T47D (cell line): ENCODE measurements around the gene RRP1.
"Not testable (repeated sequence)": the region's sequence is repeated elsewhere in the genome, so short reads cannot be mapped to it uniquely, and the experiment has no call there.

Experiments used
- DNase-seq, 2 experiments: peaks; one replicate each; pipeline versions ENCODE4 v3.0.0 to v3.0.0-alpha.2; 2011 to 2012; ENCODE audit warnings: low read depth in 1 of 2, low spot score in 1 of 2
- JUND ChIP-seq: IDR thresholded peaks from 2 replicates; pipeline ENCODE4 v1.6.1; 2012; ENCODE audit warnings: low read depth
- in situ Hi-C: cut with HindIII; loops from 2 replicates; pipeline ENCODE4 v1.10.0; 2016; ENCODE audit warnings: low sequenced_read_pairs, low pct_unique_long_range_greater_than_20kb

RRP1 gene

DNA sequence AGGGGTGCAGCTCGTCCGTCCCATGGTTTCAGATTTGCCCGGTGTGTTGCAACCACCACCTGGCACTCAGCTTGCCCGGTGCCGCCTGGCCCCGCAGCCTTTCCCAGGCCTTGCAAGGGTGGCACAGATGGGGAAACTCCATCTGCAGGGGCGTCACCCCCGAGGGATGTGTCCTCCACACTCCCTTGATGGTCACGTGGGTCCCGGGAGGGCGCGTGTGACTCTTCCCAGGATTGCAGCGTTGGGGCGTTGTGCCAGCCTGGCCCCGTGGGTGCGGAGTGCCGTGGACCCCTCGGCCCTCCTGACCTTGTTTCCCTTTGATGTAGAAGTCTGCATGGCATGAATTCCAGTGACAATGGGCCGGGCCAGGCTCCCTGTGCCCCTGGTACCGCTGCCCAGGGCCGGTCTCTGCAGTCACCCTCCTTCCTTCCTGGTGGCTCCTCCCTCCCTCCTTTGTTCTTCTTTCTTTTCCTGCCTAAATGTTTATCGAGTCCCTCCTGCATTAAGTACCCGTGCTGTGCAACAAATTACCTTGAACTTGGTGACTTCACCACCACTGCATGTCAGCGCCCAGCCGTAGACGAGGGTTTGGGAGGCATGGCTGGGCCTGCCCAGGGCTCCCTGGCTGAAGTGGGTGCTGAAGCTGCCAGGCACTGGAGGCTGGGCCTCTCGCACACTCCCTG lies 22.9 kb downstream of the RRP1 start:
- peak; percentile 35 to 73 for DNase-seq
- in situ Hi-C loops: no loop called here
- TF ChIP-seq JUND: no peak

DNA sequence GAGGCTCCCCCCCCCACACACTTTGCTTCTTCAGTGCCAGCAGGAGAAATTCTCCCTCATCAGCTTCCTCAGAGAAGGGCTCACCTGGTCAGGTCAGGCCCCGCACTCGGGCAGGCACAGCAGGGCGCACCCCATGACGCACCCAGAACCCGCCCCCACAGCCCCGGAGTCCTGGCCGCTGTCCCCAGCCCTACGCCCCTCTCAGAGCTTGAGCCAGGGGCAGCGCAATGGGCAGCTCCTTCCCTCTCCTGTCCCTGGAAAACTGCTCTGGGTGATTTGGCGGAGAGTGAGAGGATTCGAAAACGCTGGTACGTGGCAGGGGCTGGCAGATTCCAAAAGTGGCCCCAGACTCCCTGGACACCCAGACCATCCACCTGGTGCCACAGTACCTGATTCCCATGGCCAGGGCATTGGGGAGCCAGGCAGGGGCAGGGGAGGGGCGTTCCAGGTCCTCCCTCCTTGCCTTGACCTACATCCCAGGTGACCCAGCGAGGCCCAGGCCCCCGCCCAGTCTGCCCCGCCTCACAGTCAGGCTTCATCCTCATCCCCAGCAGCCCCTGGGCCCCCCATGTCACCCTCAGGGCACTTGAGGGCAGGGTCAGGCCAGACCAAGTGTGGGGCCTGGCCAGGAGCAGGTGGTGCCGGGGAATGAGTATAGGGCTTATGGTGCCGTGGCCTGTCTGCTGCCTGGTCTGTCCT lies 23.7 kb downstream of the RRP1 start:
- in situ Hi-C loops: no loop called here
- no peak for DNase-seq
- TF ChIP-seq JUND: no peak

DNA sequence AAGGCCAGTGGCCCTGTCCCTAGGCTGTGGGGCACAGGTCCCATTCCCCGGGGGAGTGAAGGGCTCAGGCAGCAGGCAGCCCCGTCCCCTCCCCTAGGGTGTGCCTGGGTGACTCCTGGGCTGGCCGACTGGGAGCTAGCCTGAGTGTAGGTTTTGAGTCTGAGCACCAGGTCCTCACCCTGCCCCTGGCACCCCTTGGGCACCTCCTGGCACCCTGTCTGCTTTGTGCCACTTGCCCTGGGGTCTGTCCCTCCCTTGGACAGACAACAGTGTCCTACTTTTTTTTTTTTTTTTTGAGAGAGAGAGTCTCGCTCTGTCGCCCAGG lies 24.2 kb downstream of the RRP1 start:
- no peak for DNase-seq
- in situ Hi-C loops: no loop called here
- TF ChIP-seq JUND: no peak

DNA sequence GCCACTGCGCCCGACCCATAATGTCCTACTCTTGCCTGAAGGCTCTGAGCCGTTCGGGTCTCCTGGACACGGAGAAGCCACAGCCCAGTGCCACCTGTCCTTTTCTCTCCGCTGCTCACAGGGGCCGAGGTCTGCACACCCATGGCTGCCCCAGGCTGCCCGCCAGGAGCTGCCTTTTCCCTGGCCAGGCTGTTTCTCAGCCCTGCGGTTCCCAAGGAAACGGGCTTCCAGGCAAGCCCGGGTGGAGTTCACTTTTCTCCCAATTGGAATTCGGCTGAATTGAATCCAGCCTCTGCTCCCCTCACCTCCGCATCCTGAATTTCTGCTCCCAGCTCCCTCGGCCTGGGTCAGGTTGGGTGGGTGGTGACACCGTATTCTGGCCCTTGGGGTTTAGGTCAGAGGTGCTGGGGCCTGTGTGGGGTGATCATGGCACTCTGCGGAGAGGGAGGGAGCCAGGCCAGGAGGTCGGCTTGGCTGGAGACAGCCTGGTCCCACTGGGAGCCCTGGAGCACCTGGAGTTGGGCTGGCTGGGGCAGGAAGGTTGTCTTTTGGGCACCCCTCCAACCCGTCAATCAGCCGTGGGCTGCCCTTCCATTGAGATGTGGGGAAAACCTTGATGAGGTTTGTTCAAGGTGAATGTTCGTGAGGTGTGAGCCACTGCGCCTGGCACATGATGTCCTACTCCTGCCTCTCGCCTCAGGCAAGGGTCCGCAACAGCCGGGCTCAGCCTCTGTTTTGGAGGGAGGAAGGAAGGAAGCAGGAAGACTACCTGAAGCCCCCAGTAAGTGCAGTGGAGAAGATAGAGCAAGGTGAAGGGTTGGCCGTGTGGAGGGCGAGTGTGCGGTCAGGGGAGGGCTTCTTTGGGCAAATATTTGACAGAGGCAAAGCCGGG lies 25.1 kb downstream of the RRP1 start:
- no peak for DNase-seq
- in situ Hi-C loops: no loop called here
- TF ChIP-seq JUND: no peak

DNA sequence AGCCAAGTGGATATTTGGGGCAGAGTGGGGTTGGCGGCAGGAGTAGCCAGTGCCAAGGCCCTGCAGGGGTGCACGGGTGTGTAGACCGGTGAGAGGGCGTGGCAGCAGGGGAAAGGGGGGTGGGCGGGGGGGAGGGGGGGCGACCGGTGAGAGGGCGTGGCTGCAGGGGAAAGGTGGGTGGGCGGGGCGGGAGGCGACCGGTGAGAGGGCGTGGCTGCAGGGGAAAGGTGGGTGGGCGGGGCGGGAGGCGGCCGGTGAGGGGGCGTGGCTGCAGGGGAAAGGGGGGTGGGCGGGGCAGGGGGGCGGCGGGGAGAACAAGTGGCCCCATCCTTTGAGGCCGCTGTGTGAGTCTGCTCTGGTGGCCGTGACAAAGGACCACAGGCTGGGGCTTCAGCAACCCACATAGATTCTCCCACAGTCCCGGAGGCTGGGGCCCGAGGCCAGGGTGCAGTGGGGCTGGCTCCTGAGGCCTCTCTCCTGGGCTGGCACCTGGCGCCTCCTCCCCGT lies 25.8 kb downstream of the RRP1 start:
- in situ Hi-C loops: no loop called here

DNA sequence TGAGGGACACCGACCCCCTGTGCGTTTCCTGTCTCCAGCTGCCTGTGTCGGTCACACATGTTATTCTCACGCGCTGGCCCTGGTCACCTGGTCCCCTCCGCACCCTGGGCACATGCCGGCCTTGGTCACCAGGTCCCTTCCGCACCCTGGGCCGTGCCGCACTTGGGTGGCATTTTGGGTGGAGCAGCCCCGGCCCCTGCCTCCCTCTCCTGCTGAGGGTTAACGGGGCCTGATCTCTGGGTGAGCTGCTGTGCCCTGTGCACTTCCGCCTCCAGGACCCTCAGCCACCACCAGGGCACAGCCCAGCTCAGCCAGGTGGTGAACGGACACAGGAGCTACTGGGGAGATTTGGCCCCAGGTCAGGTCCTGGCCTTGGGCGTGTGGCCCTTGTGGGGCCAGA lies 26.6 kb downstream of the RRP1 start:
- in situ Hi-C loops: no loop called here
- TF ChIP-seq JUND: no peak
- DNase-seq: no peak

More for the DNA sequence above, 25.8 kb downstream of the RRP1 start:
- peak in 1 of 2 experiments; percentile 46 for DNase-seq
- TF ChIP-seq JUND: no peak

DNA sequence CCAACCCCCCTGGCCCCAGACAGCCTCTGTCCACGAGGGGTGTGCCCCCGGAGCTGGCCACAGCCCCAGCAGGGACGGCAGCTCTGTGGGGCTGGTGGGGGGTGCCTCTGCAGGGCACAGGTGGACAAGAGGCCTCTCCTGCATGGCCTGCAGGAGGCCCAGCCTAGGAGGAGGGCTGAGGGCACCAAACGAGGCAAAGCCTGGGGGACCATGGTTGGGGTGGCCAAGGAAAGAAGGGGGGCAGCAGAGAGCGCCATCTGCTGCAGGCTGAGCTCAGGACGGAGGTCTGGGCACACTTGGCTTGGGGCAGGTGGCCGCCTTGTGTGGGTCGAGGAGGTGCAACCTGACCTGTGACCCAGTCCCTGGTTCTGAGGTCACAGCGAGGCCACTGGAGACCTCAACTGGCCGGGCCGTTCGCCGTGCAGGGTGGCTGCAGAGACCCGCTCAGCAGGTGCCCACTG lies 27.3 kb downstream of the RRP1 start:
- no peak for TF ChIP-seq JUND
- DNase-seq: no peak
- in situ Hi-C loops: no loop called here

DNA sequence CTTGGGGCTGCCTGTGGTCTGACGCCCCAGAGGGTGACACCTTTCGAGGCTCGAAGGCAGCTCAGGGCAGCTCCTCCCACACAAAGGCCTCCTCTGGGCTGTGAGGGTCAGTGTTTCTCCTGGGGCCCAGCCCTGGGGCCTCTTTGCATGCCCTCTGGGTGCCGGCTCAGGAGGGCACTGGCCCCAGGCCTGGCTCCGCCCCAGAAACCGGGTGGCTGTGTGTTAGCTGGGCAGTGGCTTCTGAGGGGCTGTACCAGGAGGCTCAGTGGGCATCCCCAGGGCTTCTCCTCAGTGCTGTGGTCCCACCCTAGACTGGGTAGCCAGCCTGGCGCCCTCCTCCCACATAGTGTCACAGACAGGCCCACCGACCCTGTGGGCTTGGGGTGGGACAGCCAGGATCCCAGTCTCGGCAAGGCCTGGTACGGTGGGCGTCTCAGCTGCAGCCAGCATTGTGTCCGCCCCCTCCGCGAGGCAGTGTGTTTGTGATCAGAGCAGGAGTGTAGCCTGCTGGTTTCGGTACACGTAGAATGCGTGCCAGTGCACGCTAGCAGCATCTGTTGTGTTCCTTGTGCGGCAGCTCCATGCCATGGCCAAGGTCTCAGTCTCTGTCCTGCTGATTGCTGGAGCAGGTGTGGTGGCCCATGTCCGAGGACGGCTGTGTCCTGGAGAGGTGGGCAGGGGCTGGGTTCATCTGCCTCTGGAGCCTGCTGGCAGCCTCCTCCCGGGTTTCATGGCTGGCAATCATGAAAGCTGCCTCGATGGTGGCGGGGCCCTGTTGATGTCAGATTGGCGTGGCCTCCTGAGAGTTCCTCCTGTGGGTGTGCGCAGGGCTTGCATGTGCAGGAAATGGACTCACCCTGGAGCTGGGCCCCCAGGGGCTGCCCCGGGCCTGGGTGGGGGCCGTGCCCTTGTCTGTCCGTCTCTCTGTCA lies 28.0 kb downstream of the RRP1 start:
- DNase-seq: no peak
- no peak for TF ChIP-seq JUND
- in situ Hi-C loops: no loop called here

DNA sequence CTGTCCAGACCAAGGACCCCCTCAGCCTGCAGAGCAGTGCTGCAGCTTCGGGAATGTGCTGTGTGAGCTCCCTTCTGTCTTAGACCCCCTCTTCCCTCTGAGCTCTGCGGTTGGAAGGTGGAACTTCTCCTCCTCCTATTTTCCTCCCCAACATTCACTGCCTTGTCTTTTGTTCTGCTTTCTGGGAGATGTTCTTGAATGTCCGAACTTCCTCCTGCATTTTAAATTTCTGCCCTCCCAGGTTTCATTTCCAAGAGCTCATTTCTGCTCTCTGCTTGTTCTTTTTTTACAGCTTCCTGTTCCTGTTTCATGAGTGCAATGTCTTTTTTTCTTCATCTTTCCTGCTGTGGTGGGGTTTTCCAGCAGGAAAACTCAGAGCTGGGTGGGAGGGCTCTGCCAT lies 29.3 kb downstream of the RRP1 start:
- in situ Hi-C loops: no loop called here
- no peak for TF ChIP-seq JUND
- no peak for DNase-seq

DNA sequence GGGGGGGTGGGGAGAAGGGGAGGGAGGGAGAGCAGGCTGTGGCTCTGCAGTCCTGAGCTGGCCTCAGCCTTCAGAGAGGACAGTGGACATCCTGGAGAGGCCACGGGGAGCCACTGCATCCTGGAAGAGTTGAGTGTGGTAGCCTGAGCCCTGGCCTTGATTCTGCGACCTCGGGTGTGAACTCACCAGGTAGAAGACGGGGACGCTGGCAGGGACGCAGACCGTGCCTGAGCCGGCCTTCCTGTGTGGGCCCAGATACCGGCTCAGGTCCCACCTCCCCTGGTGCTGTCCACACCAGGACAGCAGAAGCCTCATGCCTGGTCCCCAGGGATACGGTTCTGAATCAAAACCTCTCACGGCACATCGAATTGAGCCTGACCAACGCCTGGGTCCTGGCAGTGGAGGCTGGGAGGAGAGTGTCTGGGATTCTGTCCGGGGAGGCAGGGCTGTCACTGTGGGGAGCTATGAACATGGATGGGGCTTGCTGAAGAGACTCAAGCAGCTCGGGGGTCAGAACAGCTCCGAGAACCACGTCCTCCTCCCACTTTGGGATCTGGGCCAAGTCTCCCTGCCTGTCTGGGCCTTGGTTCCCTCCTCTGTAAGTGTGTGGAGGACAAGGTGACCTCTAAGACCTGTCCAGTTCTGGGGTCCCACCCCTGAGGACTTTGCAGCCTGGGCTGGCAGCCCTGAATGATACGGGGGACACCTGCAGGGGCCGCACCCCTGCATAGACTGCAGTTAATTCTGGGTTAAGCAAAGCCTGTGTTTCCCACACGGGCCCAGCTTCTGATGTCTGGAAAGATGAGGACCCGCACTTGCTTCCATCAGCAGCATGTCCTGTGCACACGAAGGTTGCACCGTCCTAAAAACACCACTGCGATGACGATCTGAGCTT lies 30.4 kb downstream of the RRP1 start:
- TF ChIP-seq JUND: no peak
- DNase-seq: no peak

DNA sequence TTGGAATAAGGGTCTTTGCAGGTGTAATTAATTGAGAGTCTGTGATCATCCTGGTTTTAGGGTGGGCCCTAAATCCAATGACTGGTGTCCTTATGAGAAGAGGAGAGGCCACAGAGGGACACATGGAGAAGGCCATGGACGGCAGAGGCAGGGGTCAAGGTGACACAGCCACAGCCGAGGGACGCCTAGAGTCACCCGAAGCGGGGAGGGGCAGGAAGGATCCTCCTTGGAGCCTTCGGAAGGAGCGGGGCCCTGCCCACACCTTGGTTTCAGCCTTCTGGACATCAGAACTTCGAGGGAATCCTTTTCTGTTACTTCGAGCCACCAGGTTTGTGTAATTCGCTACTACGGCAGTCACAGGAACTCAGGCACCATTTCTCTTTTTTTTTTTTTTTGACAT lies 31.1 kb downstream of the RRP1 start:
- DNase-seq: no peak
- in situ Hi-C loops: no loop called here
- no peak for TF ChIP-seq JUND

More for the DNA sequence above, 30.4 kb downstream of the RRP1 start:
- in situ Hi-C loops: no loop called here

DNA sequence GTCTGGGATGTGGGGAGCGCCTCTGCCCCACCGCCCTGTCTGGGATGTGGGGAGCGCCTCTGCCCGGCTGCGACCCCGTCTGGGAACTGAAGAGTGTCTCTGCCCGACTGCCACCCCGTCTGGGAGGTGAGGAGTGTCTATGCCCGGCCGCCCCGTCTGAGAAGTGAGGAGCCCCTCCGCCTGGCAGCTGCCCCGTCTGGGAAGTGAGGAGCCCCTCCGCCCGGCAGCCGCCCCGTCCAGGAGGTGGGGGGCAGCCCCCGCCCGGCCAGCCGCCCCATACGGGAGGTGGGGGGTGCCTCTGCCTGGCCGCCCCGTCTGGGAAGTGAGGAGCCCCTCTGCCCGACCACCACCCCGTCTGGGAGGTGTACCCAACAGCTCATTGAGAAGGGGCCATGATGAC lies 32.8 kb downstream of the RRP1 start:
- in situ Hi-C loops, DNase-seq: not testable (repeated sequence)

DNA sequence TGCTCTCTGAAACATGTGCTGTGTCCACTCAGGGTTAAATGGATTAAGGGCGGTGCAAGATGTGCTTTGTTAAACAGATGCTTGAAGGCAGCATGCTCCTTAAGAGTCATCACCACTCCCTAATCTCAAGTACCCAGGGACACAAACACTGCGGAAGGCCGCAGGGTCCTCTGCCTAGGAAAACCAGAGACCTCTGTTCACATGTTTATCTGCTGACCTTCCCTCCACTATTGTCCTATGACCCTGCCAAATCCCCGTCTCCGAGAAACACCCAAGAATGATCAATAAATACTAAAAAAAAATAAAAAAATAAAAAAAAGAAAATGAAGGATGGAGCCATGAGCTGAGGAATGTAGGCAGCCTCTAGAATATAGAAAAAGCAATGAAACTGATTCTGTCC lies 33.4 kb downstream of the RRP1 start:
- DNase-seq, in situ Hi-C loops: not testable (repeated sequence)
